ENCODE results near the gene OR4A15.
A peak's percentile ranks its signal among the peaks of the same experiment; 100 is the strongest.

Gene OR4A15

DNA sequence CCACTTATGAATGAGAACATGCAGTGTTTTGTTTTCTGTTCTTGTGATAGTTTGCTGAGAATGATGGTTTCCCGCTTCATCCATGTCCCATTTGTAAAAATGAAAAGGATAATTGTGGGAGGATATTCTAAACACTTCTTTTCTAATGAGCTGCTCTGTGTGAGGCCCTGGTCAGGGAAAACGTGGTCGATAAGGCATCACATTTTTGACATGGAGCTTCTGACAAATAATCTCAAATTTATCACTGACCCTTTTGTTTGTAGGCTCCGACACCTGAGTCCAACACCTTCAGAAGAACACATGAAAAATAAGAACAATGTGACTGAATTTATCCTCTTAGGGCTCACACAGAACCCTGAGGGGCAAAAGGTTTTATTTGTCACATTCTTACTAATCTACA, at the start of gene OR4A15:
OR4A15 (plus strand) TSS at position 301 of the 400 bp plus-strand sequence; CDS start at position 301, 0 bp downstream.
- Histone ChIP-seq H4K20me1 (no peaks in the 10 kb centered on the region), H3K27me3 (no peaks in the 10 kb centered on the region), H3K27ac (no peak within 1 kb of the TSS), H3K9me3 (replicated peaks in 1 of 11) (no peaks in the 10 kb centered on the region), H3K9ac (no peak within 1 kb of the TSS), H3K4me2 (no peak within 1 kb of the TSS), H3K4me3 (no peak within 1 kb of the TSS), H3K36me3 (no peaks in the 10 kb centered on the region), H3K4me1 (no peaks in the 10 kb centered on the region)
- no peak for TF ChIP-seq Cebpa-rat (IDR thresholded peaks at IDR 0.05)

DNA sequence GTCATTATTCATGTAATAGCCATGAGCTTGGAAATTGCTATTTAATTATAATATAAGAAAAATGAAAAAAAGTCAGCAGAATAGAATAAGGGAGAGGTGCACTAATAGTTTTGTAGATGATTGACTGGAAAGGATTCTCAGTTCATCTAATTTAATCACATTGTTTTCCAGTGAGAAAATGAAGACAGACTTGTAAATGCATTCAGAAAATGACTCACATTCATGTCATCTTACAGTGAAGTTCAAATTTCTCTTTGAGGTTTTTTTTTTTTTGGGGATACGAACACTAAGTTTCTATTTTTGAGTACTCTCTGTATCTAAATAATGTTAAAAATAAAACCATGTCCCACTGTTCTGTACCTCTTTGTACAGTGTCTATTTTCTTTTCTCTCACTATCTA, 43.3 kb upstream of the OR4A15 start:
- H4K20me1 ChIP-seq, result no peaks in the 10 kb centered on the region
- TF ChIP-seq Cebpa-rat (IDR thresholded peaks at IDR 0.05), result no peak

DNA sequence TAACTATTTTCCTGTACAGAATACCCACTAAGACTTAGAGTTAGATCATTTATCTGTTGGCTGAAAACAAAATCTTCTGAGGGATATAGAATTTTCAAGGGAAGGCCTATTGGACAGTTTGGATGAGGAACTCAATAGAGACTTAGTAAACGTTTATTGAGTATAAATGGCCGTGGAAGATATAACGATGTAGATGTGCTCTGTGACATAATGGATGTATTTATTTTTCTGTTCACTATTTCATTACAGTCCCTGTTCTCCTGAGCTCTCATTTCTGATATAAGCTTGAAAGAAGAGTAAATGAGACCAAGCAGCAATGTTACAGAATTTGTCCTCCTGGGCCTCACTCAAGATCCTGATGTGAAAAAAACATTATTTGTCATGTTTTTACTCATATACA, 24.9 kb upstream of the OR4A15 start, which contains the start of gene OR4A16:
OR4A16 (plus strand) TSS at position 301 of the 400 bp plus-strand sequence; CDS start at position 301, 0 bp downstream.
- Histone ChIP-seq H3K4me2 (no peak within 1 kb of the TSS), H3K36me3 (no peaks in the 10 kb centered on the region), H4K20me1 (no peaks in the 10 kb centered on the region), H3K9ac (no peak within 1 kb of the TSS), H3K27me3 (no peaks in the 10 kb centered on the region), H3K4me3 (no peak within 1 kb of the TSS), H3K4me1 (no peaks in the 10 kb centered on the region), H3K27ac (no peak within 1 kb of the TSS), H3K9me3 (replicated peaks in 1 of 11) (no peaks in the 10 kb centered on the region)
- TF ChIP-seq Cebpa-rat (IDR thresholded peaks at IDR 0.05), result no peak

More for the DNA sequence above, 43.3 kb upstream of the OR4A15 start:
- Histone ChIP-seq H3K9me3 (replicated peaks in 1 of 11) (no peaks in the 10 kb centered on the region), H3K9ac (no peak overlapping the region), H3K4me1 (no peaks in the 10 kb centered on the region), H3K27me3 (no peaks in the 10 kb centered on the region), H3K4me3 (no peak overlapping the region), H3K36me3 (no peaks in the 10 kb centered on the region), H3K4me2 (no peak overlapping the region), H3K27ac (no peak overlapping the region)

DNA sequence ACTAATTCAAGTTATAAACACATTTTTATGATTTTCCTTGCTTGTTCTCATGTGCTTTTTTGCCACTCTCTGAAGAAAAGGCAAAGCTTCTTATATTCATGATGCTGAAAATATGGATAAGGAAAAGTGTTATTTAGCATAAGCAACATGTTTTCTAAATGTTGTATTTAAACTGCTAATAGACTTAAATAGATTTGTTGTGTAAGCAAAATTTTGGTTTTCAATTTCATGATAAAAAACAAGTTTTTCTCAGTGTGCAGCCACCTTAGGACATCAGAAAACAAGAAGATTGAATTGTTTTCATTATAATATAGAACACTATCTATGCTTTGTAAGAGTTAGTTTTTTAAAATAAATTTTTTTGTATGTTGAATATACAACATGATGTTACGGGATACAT, 22.5 kb upstream of the OR4A15 start:
- no peak for TF ChIP-seq Cebpa-rat (IDR thresholded peaks at IDR 0.05)
- Histone ChIP-seq H3K36me3 (no peaks in the 10 kb centered on the region), H4K20me1 (no peaks in the 10 kb centered on the region)

DNA sequence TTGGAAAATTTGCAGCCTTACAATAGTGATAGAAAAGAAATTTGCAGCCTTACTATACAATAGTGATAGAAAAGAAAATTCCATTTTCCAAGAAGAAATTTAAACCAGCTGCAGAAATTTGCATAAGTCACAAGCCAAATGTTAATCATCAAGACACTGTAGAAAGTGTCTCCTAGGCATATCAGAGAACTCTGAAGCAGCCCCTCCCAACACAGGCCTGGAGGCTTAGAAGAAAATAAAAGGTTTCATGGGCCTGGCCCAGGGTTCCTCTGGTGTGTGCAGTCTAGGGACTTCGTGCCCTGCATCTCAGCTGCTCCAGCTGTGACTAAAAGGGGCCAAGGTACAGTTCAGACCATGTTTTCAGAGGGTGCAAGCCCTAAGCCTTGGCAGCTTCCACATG, 18.7 kb upstream of the OR4A15 start:
- no peaks in the 10 kb centered on the region for H4K20me1 ChIP-seq
- no peak overlapping the region for H3K4me2 ChIP-seq
- H3K4me1 ChIP-seq, result no peaks in the 10 kb centered on the region
- no peak overlapping the region for H3K27ac ChIP-seq
- no peaks in the 10 kb centered on the region for H3K36me3 ChIP-seq
- no peaks in the 10 kb centered on the region for H3K27me3 ChIP-seq
- H3K9me3 ChIP-seq (replicated peaks in 1 of 11), result peaks cover 0 to 15% (median 10%) of the 10 kb centered on the region in 11 experiments; a peak in 13 of 22 replicates
- no peak for TF ChIP-seq Cebpa-rat (IDR thresholded peaks at IDR 0.05)
- H3K9ac ChIP-seq, result no peak overlapping the region
- H3K4me3 ChIP-seq, result no peak overlapping the region

More for the DNA sequence above, 22.5 kb upstream of the OR4A15 start:
- H3K9ac ChIP-seq, result no peak overlapping the region
- H3K27ac ChIP-seq, result no peak overlapping the region
- H3K4me1 ChIP-seq, result no peaks in the 10 kb centered on the region
- peaks cover 0 to 15% (median 10%) of the 10 kb centered on the region in 11 experiments; a peak in 13 of 22 replicates for H3K9me3 ChIP-seq (replicated peaks in 1 of 11)
- no peak overlapping the region for H3K4me3 ChIP-seq
- no peaks in the 10 kb centered on the region for H3K27me3 ChIP-seq
- H3K4me2 ChIP-seq, result no peak overlapping the region

DNA sequence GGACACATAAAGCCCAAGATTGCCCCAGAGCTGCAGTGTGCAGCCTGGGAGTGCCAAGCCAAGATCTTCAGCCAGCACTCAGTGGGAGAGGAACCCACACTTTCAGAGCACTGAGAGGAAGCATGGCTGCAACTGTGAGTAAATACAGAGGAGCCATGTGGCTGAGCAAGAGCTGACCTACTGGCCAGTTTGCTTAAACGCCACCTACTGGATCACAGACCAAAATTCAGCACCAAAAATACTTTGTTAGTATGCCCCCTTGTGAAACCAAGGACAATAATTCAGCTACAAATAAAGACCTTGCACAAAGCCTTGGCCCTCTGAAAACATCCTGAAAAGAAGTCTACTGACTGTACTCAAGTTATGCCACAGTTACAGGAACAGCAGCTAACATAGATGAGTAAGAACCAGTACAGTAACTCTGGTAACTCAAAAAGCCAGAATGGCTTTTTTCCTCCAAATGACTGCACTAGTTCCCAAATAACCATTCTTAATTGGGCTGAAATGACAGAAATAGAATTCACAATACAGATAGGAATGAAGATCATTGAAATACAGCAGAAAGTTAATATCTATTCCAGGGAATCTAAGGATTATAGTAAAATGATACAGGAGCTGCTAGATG, 10.1 kb upstream of the OR4A15 start:
- Histone ChIP-seq H3K9me3 (replicated peaks in 1 of 11) (no peaks in the 10 kb centered on the region), H3K27ac (peak overlapping the region in 4 of 11 experiments; percentile 41 to 54 (median 45); a peak in 5 of 22 replicates), H3K27me3 (no peaks in the 10 kb centered on the region), H3K4me3 (no peak overlapping the region), H3K4me2 (peak overlapping the region in 6 of 11 experiments; percentile 19 to 53 (median 37); a peak in 8 of 22 replicates), H3K9ac (no peak overlapping the region), H3K36me3 (no peaks in the 10 kb centered on the region), H3K4me1 (peaks cover 0 to 24% (median 15%) of the 10 kb centered on the region in 10 experiments; a peak in 13 of 20 replicates), H4K20me1 (no peaks in the 10 kb centered on the region)
- TF ChIP-seq Cebpa-rat (IDR thresholded peaks at IDR 0.05), result no peak

DNA sequence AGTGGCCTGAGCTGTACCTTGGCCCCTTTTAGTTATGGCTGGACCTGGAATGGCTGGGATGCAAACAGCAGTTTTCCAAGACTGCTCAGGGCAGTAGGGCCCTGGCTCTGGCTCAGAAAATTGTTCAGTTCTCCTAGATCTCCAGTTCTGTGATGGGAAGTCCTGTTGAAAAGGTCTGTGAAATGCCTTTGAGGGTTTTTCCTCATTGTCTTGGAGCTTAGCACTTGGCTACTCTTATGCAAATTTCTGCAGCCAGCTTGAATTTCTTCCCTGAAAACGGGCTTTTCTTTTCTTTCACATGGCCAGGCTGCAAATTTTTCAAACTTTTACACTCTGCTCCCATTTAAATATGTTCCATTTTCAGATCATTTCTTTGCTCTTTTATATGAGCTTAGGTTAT, 33.2 kb downstream of the OR4A15 start:
- Histone ChIP-seq H3K9ac (no peak overlapping the region), H3K27ac (no peak overlapping the region), H3K36me3 (no peaks in the 10 kb centered on the region), H4K20me1 (no peaks in the 10 kb centered on the region), H3K9me3 (replicated peaks in 1 of 11) (no peaks in the 10 kb centered on the region; a peak in 1 of 22 replicates), H3K4me1 (no peaks in the 10 kb centered on the region), H3K4me3 (no peak overlapping the region), H3K4me2 (no peak overlapping the region), H3K27me3 (no peaks in the 10 kb centered on the region)
- no peak for TF ChIP-seq Cebpa-rat (IDR thresholded peaks at IDR 0.05)
